Measurements from ENCODE around the gene GRHPR.
"Not testable (repeated sequence)": the region's sequence is repeated elsewhere in the genome, so short reads cannot be mapped to it uniquely, and the experiment has no call there.

Gene GRHPR

DNA sequence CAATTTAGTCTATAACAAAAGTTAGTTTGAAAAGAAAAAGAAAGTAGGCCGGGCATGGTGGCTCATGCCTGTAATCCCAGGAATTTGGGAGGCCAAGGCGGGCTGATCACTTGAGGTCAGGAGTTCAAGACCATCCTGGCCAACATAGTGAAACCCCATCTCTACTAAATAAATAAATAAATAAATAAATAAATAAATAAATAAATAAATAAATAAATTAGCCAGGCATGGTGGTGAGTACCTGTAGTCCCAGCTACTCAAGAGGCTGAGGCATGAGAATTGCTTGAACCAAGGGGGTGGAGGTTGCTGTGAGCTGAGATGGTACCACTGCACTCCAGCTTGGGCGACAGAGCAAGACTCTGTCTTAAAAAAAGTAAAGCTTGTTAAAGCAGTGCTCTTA lies 24.5 kb upstream of the GRHPR start:
- not testable (repeated sequence) for H3K9me3 ChIP-seq (ENCODE audit: control insufficient read depth in 2 of 2, low read length in 2 of 2); H3K9ac ChIP-seq (ENCODE audit: low read depth in 1 of 2, low read length in 2 of 2); H3K36me3 ChIP-seq (ENCODE audit: control insufficient read depth in 2 of 2, insufficient read depth in 2 of 2, low read length in 2 of 2); H3K27ac ChIP-seq (ENCODE audit: low read depth in 2 of 2, low read length in 2 of 2); H3K4me3 ChIP-seq (ENCODE audit: low read length in 2 of 2); H3K4me1 ChIP-seq (ENCODE audit: control insufficient read depth in 2 of 2, insufficient read depth in 2 of 2, low read length in 2 of 2); H3K27me3 ChIP-seq (ENCODE audit: control insufficient read depth in 2 of 2, insufficient read depth in 2 of 2, low read length in 2 of 2)

- H3K4me3 ChIP-seq (ENCODE audit: low read length in 2 of 2): no peak overlapping the region
- H3K36me3 ChIP-seq (ENCODE audit: control insufficient read depth in 2 of 2, insufficient read depth in 2 of 2, low read length in 2 of 2): no peaks in the 10 kb centered on the region
- no peak overlapping the region for H3K9ac ChIP-seq (ENCODE audit: low read depth in 1 of 2, low read length in 2 of 2)
- H3K4me1 ChIP-seq (ENCODE audit: control insufficient read depth in 2 of 2, insufficient read depth in 2 of 2, low read length in 2 of 2): no peaks in the 10 kb centered on the region
- H3K27me3 ChIP-seq (ENCODE audit: control insufficient read depth in 2 of 2, insufficient read depth in 2 of 2, low read length in 2 of 2): no peaks in the 10 kb centered on the region
- H3K27ac ChIP-seq (ENCODE audit: low read depth in 2 of 2, low read length in 2 of 2): no peak overlapping the region
- H3K9me3 ChIP-seq (ENCODE audit: control insufficient read depth in 2 of 2, low read length in 2 of 2): no peaks in the 10 kb centered on the region
Measured at GRCh38 chr9:37398464-37399025, 24.0 kb upstream of the GRHPR start.

- H3K9ac ChIP-seq (ENCODE audit: low read depth in 1 of 2, low read length in 2 of 2): no peak overlapping the region
Measured at GRCh38 chr9:37399336-37399735, 23.2 kb upstream of the GRHPR start.

GRCh38 chr9:37404590-37404989 lies 17.9 kb upstream of the GRHPR start:
- Histone ChIP-seq H3K27ac (ENCODE audit: low read depth in 2 of 2, low read length in 2 of 2) (no peak overlapping the region), H3K4me3 (ENCODE audit: low read length in 2 of 2) (no peak overlapping the region)

More at GRCh38 chr9:37399336-37399735, 23.2 kb upstream of the GRHPR start:
- no peaks in the 10 kb centered on the region for H3K27me3 ChIP-seq (ENCODE audit: control insufficient read depth in 2 of 2, insufficient read depth in 2 of 2, low read length in 2 of 2)
- no peak overlapping the region for H3K27ac ChIP-seq (ENCODE audit: low read depth in 2 of 2, low read length in 2 of 2)
- no peaks in the 10 kb centered on the region for H3K36me3 ChIP-seq (ENCODE audit: control insufficient read depth in 2 of 2, insufficient read depth in 2 of 2, low read length in 2 of 2)
- H3K9me3 ChIP-seq (ENCODE audit: control insufficient read depth in 2 of 2, low read length in 2 of 2): no peaks in the 10 kb centered on the region
- H3K4me3 ChIP-seq (ENCODE audit: low read length in 2 of 2): no peak overlapping the region
- no peaks in the 10 kb centered on the region for H3K4me1 ChIP-seq (ENCODE audit: control insufficient read depth in 2 of 2, insufficient read depth in 2 of 2, low read length in 2 of 2)

DNA sequence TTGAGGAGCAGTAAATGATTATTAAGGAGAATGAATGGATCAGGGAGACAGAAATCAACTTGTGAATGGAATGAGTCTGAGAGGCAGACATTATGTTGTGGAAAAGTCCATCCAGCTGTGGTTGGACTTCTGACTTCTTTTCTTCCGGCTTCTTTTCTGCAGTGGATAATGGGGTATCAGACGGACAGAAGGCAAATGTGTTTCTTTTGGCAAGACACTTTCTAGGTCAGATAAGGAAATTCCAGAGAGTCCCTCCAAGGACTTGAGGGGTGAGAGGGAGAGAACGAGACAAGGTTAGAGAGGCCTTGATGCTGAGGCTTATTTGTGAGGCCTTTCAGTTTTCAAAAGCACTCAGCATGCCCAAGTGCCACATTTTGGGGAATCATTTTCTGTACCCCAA lies 17.1 kb upstream of the GRHPR start:
- Histone ChIP-seq H3K9me3 (ENCODE audit: control insufficient read depth in 2 of 2, low read length in 2 of 2) (no peaks in the 10 kb centered on the region), H3K4me1 (ENCODE audit: control insufficient read depth in 2 of 2, insufficient read depth in 2 of 2, low read length in 2 of 2) (no peaks in the 10 kb centered on the region), H3K9ac (ENCODE audit: low read depth in 1 of 2, low read length in 2 of 2) (no peak overlapping the region), H3K4me3 (ENCODE audit: low read length in 2 of 2) (no peak overlapping the region), H3K27me3 (ENCODE audit: control insufficient read depth in 2 of 2, insufficient read depth in 2 of 2, low read length in 2 of 2) (no peaks in the 10 kb centered on the region), H3K36me3 (ENCODE audit: control insufficient read depth in 2 of 2, insufficient read depth in 2 of 2, low read length in 2 of 2) (no peaks in the 10 kb centered on the region), H3K27ac (ENCODE audit: low read depth in 2 of 2, low read length in 2 of 2) (no peak overlapping the region)

More at GRCh38 chr9:37404590-37404989, 17.9 kb upstream of the GRHPR start:
- no peaks in the 10 kb centered on the region for H3K27me3 ChIP-seq (ENCODE audit: control insufficient read depth in 2 of 2, insufficient read depth in 2 of 2, low read length in 2 of 2)
- no peaks in the 10 kb centered on the region for H3K4me1 ChIP-seq (ENCODE audit: control insufficient read depth in 2 of 2, insufficient read depth in 2 of 2, low read length in 2 of 2)
- H3K9ac ChIP-seq (ENCODE audit: low read depth in 1 of 2, low read length in 2 of 2): no peak overlapping the region
- H3K9me3 ChIP-seq (ENCODE audit: control insufficient read depth in 2 of 2, low read length in 2 of 2): no peaks in the 10 kb centered on the region
- H3K36me3 ChIP-seq (ENCODE audit: control insufficient read depth in 2 of 2, insufficient read depth in 2 of 2, low read length in 2 of 2): no peaks in the 10 kb centered on the region

GRCh38 chr9:37405764-37406380 lies 16.6 kb upstream of the GRHPR start:
- no peak overlapping the region for H3K27ac ChIP-seq (ENCODE audit: low read depth in 2 of 2, low read length in 2 of 2)

DNA sequence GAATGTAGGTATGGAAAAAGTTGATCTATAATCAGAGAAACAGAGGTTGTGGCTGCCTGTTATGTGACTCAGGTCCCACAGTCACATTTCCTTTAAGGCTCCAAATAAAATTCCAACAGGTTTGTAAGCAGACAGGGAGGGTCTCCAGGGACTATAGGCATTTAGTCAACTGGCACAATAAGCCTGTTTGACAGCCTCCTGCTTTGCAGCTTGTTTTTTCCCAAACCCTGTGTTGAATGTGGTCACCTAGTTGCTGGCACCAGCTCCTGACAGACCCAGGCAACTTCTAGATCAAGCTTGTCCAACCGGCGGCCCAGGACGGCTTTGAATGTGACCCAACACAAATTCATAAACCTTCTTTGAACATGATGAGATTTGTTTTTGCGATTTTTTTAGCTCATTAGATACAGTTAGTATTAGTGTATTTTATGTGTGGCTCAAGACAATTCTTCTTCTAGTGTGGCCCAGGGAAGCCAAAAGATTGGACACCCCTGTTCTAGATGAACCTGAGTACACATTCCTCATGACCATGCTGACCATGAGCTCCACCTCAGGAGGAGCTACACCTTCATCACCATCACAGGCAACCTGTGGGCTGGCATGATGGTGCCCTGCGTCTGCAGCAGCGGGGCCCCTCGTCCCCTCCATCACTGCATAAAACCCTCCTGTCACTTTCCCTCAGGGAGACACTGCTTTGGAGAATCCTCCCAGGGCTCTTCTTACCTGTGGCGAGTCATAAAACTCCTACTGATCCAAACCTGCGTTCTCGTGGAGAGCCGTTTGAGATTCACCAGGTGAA lies 15.7 kb upstream of the GRHPR start:
- Histone ChIP-seq H3K9me3 (ENCODE audit: control insufficient read depth in 2 of 2, low read length in 2 of 2) (no peaks in the 10 kb centered on the region), H3K4me1 (ENCODE audit: control insufficient read depth in 2 of 2, insufficient read depth in 2 of 2, low read length in 2 of 2) (no peaks in the 10 kb centered on the region), H3K27ac (ENCODE audit: low read depth in 2 of 2, low read length in 2 of 2) (no peak overlapping the region)

More at GRCh38 chr9:37405764-37406380, 16.6 kb upstream of the GRHPR start:
- no peaks in the 10 kb centered on the region for H3K27me3 ChIP-seq (ENCODE audit: control insufficient read depth in 2 of 2, insufficient read depth in 2 of 2, low read length in 2 of 2)
- H3K9ac ChIP-seq (ENCODE audit: low read depth in 1 of 2, low read length in 2 of 2): no peak overlapping the region
- H3K36me3 ChIP-seq (ENCODE audit: control insufficient read depth in 2 of 2, insufficient read depth in 2 of 2, low read length in 2 of 2): no peaks in the 10 kb centered on the region
- no peak overlapping the region for H3K4me3 ChIP-seq (ENCODE audit: low read length in 2 of 2)
- H3K4me1 ChIP-seq (ENCODE audit: control insufficient read depth in 2 of 2, insufficient read depth in 2 of 2, low read length in 2 of 2): no peaks in the 10 kb centered on the region
- no peaks in the 10 kb centered on the region for H3K9me3 ChIP-seq (ENCODE audit: control insufficient read depth in 2 of 2, low read length in 2 of 2)

GRCh38 chr9:37407468-37407867 lies 15.0 kb upstream of the GRHPR start:
- Histone ChIP-seq H3K27me3 (ENCODE audit: control insufficient read depth in 2 of 2, insufficient read depth in 2 of 2, low read length in 2 of 2) (no peaks in the 10 kb centered on the region), H3K36me3 (ENCODE audit: control insufficient read depth in 2 of 2, insufficient read depth in 2 of 2, low read length in 2 of 2) (no peaks in the 10 kb centered on the region), H3K9ac (ENCODE audit: low read depth in 1 of 2, low read length in 2 of 2) (no peak overlapping the region), H3K27ac (ENCODE audit: low read depth in 2 of 2, low read length in 2 of 2) (no peak overlapping the region), H3K9me3 (ENCODE audit: control insufficient read depth in 2 of 2, low read length in 2 of 2) (no peaks in the 10 kb centered on the region), H3K4me3 (ENCODE audit: low read length in 2 of 2) (no peak overlapping the region), H3K4me1 (ENCODE audit: control insufficient read depth in 2 of 2, insufficient read depth in 2 of 2, low read length in 2 of 2) (no peaks in the 10 kb centered on the region)

More for the DNA sequence above, 15.7 kb upstream of the GRHPR start:
- no peak overlapping the region for H3K4me3 ChIP-seq (ENCODE audit: low read length in 2 of 2)
- no peaks in the 10 kb centered on the region for H3K27me3 ChIP-seq (ENCODE audit: control insufficient read depth in 2 of 2, insufficient read depth in 2 of 2, low read length in 2 of 2)
- no peaks in the 10 kb centered on the region for H3K36me3 ChIP-seq (ENCODE audit: control insufficient read depth in 2 of 2, insufficient read depth in 2 of 2, low read length in 2 of 2)
- H3K9ac ChIP-seq (ENCODE audit: low read depth in 1 of 2, low read length in 2 of 2): no peak overlapping the region

DNA sequence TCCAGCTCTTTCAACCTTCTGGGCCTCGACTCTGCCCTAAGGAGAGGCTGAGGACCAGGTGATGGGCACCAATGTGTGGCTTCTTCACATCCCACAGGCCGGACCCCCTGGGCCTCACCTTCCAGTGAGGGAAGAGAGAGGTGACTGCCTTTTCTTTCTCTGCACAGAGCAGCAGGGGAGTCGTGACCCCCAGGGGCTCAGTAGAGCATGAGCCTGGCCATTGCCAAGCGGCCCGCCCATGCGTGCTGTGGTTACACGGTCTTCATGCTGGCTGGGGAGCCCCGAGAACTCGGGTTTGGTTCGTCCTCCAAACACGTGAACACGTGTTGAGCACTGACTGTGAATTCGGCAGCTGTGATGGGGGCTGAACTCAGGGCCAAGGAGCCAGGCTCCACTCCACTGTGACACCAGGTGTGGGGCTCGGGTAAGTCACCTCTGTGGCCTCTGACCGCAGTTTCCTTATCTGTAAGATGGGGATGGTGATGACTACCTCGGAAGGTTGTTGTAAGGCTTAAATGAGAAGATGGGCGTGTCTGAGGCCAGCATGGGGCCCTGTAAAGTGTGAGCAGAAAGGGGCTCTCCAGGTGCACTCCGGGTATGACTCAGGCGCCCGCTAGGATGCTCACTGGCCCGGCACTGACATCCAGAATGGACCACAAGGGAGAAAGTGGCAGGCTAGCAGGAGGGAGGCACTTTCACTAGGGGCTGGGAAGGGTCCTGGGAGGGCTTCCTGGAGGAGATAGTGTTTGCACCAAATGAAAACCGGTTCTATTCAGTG lies 13.4 kb upstream of the GRHPR start:
- H3K27ac ChIP-seq (ENCODE audit: low read depth in 2 of 2, low read length in 2 of 2): no peak overlapping the region
- no peaks in the 10 kb centered on the region for H3K4me1 ChIP-seq (ENCODE audit: control insufficient read depth in 2 of 2, insufficient read depth in 2 of 2, low read length in 2 of 2)
- no peaks in the 10 kb centered on the region for H3K9me3 ChIP-seq (ENCODE audit: control insufficient read depth in 2 of 2, low read length in 2 of 2)
- H3K36me3 ChIP-seq (ENCODE audit: control insufficient read depth in 2 of 2, insufficient read depth in 2 of 2, low read length in 2 of 2): no peaks in the 10 kb centered on the region
- no peak overlapping the region for H3K4me3 ChIP-seq (ENCODE audit: low read length in 2 of 2)
- no peaks in the 10 kb centered on the region for H3K27me3 ChIP-seq (ENCODE audit: control insufficient read depth in 2 of 2, insufficient read depth in 2 of 2, low read length in 2 of 2)
- no peak overlapping the region for H3K9ac ChIP-seq (ENCODE audit: low read depth in 1 of 2, low read length in 2 of 2)

All from mucosa of rectum (tissue), 2 donors.